NCI-H82 treated with DMSO at 0.1 percent for 48 hours (cell line): ENCODE data around the gene PPP1R12C.

Experiments used
- DNase-seq: peaks from one replicate; lab custom pipeline; 2025; ENCODE audit not compliant: unreplicated experiment; lab: John Stamatoyannopoulos, UW

Gene PPP1R12C

DNA sequence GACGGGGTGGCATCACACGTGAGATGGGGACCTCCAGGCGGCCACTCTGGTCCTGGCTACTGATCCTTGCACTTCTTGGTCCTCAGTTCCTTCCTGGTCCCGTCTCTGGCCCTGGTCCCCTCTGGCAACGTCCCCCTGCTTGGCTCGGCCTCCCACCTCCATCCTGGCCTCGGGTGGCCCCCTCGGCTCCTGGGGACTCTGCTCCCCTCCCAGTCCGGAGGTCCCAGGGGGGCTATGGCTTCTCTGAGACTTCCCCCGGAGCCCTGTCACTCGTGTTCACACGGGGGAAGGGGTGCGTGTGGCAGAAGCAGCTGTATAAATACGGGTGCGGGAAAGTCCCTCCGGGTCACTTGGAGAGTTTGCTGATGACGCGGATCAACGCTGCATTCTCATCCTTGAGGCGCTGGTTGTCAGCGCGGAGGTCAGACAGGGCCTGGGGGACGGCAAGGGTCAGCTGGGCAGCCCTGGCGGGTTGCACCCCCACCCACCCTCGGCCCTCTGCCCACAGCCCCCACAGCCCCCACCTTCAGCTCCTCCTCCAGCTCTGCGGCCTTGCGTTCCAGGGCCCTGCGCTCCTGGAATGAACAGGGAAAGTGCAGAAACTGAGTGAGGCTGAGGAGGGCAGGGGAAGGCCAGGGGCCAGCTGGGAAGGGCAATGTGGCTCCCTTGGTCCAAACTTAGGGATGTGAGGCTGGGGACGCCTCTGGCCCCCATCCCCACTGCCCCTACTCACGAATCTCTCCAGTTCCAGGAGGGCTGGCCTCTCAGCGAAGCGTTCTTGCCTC, 26.1 kb downstream of the PPP1R12C start:
- no peak for DNase-seq

DNA sequence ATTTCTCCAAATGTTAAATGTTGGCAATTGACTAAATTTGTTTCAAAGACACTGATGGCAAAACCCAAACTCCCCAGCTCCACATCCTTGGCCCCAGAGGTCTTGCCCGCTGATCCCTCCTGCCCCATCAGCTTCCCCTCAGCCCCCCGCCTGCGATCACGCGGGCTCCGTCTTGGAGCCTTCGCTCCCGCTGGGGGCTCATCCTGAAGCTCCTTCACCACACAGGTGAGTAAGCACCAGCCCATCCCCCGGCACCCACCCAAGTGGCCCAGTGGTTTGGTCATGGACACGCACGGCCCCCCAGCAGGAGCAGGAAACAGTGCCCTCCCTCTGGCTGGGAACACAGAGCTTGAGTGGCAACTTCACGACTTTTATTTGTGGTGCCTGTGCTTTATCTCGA, 26.9 kb downstream of the PPP1R12C start:
- DNase-seq: no peak

DNA sequence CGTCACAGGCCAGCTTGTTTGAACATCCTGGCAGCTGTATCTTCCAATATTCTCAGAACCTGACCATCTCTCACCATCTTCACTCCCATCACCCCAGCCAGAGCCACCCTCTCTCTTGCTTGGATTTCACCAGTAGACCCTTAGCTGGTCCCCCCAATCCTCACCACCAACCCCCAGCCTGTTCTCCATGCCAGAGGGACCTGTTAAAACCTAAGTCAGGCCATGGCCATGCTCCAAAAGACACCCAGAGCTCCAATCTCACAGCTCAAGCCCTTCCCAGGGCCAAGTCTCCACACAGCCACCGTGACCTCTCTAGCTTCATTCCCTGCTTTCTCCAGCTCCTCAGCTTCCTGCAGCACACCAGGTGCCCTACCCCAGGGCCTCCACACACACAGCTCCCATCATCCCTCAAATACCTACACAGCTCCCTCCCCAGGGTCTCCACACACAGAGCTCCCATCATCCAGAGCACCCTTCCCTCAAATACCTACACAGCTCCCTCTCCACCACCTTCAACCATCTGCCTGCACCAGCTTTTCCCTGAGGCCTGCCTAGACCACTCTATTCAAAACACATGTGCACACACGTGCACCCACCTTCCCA, 28.0 kb downstream of the PPP1R12C start:
- no peak for DNase-seq

DNA sequence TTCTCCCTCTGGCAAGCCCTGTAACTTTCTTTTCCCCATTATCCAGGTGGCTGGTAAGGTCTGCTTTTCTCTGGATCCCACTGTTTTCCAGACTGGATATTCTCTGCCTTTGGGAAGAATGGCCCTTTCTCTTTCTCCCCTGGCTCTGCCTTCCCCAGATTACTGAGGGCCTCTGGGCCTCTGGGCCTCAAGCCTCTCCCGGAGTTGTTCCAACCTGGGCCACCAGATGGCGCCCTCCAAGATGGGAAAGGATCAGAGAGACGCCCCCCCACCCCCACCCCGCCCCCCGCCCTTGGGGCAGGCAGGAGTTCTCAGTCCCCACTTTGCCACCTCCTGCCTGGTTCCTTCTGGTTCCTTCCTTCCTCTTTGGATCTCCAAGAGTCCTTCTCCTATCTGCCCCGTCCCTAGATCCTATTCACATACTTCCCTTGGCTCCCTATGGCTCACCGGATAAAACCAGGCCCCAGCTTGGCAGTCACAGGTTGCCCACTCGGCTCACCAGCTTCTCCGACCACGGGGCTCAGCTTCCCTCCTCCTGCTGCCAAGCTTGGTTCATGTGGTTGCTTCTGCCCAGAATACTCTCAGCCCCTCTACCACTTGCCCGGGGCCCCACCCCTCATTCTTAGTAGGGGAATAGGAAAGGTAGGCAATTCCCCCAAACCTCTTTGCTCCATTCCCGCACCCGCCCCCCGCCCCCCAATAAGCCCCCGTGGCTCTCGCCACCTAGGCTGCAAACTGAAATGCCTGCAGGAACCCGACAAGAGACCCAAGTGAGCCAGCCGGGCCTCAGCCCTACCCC, 28.7 kb downstream of the PPP1R12C start:
- DNase-seq: peak; percentile 34

DNA sequence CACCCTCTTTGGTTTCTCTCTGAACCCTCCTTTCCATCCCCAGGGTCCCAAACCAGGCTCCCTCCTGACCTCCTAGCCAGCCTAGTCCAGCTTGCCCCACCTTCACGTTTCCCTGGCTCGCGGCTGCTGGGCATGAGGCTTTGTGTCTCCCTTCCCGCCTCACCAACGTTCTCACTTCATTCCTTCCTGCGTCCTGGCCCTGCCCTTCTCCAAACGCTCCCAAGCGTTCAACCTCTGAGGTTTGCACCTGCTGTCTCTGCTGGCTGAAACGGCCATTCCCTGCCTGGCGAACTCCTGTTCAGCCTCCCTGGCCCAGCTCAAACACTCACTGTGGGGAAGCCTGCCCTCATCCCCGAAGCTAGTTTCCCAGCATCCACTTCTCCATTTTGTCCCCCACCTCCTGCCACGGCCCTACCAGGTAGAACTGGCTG, 29.4 kb downstream of the PPP1R12C start:
- DNase-seq: no peak

DNA sequence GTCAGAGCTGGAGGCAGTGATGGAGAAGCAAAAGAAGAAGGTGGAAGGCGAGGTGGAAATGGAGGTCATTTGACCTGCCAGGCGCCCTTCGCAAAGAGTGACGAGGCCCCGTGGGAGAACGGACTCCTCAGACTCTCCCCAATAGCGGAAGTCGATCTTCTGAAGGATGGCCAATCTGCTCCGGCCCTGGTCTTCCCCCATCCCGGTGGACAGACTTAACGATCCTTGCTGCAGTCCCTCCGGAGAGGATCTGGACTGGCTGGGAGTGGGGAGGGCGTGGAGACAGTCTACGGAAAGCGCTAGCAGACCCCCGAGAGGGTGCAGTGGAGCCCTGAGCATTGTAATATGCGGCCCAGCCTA, 29.9 kb downstream of the PPP1R12C start:
- no peak for DNase-seq

DNA sequence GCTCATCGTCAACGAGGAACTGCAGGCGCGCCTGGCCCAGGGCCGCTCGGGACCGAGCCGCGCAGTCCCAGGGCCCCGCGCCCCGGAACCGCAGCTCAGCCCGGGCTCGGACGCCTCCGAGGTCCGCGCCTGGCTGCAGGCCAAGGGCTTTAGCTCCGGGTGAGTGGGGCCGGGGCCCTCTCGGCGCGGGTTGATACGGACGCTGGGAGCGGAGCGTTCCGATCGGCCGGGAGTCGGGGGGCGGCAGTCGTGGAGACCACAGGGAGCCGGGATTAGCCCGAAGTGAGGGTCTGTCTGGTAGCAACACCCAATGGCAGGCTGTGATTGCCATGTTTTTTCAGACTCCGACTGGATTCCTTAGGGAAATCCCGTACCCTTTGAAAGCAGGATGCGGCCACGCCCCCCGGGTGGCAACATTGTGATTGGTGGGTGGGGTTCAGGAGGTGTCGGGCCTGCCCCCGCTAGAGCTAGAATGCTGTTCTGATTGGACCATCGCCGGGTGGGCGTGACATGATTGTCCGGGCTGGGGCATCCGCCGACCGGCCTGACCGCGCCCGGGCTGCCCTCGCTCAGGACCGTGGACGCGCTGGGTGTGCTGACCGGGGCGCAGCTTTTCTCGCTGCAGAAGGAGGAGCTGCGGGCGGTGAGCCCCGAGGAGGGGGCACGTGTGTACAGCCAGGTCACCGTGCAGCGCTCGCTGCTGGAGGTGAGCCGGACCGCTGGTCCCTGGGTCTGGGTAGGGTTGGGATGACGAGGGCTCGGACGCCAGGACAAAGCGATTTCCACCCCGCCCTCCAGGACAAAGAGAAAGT, 30.5 kb downstream of the PPP1R12C start:
- peak; percentile 90 for DNase-seq

DNA sequence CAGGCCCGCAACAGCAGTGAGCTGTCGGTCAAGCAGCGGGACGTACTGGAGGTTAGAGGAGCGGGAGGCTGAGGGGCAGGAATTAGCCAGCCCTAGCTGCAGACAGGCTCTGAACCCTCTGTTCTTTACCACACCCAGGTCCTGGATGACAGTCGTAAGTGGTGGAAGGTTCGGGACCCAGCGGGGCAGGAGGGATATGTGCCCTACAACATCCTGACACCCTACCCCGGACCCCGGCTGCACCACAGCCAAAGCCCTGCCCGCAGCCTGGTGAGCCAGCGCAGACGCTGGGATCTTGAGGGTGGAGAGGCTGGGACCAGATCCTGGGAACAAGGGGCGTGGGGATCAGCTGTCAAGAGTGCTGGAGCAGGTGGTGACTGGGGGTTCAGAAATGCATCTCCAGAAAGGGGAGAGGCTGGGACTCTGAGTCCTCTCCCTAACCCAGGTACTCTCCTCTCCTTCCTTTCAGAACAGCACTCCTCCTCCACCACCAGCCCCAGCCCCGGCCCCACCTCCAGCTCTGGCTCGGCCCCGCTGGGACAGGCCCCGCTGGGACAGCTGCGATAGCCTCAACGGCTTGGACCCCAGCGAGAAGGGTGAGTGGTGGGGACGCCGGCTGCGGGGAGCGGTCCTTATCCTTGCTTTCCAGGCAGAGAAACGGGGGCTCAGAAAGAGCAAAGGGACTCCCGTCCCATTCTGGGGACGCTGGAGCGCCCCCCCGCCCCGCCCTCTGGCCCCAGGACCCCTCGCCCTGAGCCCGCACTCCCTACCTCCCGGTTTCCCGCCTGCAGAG, 31.3 kb downstream of the PPP1R12C start:
- no peak for DNase-seq

DNA sequence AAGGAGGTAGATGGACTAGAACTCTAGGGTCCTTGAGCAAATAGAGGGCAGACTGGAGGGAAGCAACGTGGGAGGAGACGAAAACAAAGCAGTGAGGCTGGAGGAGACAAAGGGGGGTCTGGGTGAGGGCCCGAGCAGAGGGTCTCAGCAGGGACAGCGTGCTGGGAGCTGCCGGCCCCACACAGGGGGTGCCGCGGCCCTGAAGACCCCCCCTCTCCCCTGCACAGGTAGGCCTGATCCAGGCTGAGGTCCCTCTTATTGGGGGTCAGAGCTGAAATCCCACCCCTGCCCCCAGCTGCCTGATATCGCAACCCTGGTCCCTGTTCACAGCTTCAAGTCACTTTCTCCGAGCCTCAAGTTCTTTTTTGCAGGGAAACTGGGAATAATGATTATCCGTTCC, 33.0 kb downstream of the PPP1R12C start:
- no peak for DNase-seq

DNA sequence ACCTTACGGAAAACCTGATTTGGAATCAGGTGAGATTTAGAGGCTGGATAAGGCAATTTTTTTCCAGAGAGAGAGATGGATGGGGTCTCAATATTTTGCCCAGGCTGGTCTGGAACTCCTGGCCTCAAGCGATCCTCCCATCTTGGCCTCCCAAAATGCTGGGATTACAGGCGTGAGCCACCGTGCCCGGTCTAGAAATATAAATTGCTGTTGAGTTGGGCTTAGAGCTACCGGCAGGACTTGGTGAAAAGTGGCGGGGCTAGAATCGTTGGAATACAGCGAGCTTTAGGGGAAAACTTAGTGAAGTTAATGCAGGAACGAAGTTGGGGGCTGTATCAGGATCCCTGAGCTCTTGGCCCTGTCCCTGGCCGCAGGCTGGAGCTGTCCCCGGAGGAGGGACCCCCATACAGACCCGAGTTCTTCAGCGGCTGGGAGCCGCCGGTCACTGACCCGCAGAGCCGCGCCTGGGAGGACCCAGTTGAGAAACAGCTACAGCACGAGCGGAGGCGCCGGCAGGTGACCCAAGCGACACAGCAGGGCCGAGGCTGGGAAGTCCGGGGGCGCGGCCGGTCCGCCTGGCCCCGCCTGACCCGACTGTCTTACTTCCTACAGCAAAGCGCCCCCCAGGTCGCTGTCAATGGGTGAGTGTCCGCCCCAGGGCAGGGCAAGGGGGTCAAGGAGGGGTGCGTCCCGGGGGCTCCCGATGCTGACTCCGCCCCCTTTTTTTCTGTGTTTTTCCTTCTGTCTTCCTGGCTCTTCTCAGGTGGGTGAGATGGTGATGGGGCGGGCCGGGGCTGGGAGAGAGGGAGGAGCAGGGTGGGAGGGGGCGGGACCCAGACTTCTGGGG, 34.2 kb downstream of the PPP1R12C start:
- no peak for DNase-seq

DNA sequence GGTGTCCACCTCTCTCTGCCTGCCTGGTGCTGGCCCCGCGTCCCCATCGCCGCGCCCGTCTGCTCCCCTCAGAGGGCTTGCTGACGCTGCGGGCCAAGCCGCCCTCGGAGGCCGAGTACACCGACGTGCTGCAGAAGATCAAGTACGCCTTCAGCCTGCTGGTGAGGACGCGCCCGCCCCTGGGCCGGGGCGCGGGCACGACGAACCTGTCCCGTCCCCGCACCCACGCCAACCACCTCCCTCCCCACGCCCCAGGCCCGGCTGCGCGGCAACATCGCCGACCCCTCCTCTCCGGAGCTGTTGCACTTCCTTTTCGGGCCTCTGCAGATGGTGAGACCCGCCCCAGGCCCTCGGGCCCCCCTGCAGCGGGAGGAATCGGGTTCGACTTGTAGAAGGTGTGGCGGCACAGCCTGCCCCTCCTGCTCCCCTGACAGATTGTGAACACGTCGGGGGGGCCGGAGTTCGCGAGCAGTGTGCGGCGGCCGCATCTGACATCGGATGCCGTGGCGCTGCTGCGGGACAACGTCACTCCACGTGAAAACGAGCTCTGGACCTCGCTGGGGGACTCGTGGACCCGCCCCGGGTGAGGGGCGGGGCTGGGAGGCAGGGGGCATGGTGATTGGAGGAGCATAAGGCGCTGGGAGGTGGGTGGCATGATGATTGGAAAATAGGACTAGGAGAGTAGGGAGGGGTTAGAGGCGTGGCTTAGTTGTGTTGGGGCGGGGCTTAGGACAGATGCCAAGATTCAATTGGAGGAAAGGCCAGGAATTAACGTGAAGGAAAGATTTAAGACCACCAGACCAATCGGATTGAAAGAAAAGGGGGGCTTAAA, 35.2 kb downstream of the PPP1R12C start:
- DNase-seq: peak; percentile 93

DNA sequence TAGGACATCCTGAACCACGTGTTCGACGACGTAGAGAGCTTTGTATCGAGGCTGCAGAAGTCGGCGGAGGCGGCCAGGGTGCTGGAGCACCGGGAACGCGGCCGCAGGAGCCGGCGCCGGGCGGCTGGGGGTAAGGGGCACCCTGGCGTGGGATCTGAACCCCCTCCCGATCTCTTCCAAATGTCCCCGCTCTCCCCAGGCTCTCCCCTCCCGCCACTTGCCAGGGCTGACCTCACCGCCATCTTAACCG, 35.7 kb downstream of the PPP1R12C start:
- DNase-seq: no peak

DNA sequence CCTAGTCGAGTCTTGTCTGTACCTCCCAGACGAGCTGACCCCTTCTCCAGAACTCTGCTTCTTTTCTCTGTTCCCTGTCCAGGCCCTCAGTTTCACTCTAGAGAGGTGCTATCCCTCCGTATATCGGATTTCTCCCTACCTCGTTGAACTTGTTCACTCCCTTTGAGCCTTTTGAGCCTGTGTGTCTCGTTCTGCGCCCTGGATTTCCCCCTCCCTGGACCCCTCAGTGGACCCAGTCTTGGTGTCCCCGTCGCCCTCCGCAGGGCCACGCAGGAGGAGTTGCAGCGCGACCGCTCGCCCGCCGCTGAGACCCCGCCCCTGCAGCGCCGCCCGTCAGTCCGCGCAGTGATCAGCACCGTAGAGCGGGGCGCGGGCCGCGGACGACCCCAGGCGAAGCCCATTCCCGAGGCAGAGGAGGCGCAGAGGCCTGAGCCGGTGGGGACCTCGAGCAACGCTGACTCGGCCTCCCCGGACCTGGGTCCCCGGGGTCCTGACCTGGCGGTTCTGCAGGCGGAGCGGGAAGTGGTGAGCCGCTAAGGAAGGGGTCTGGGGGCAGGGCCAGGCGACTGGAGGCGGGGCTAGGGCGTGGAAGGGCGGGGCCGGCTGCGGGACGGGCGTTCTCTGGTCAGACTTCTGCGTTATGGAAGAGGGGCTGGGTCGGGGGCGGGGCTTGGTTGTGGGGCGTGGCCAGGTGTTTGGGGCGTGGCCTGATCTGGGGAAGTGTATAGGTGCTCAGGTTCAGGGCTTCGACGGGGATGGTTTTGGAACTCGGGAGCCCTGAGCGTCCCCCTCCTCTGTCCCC, 36.3 kb downstream of the PPP1R12C start:
- peak; percentile 75 for DNase-seq

DNA sequence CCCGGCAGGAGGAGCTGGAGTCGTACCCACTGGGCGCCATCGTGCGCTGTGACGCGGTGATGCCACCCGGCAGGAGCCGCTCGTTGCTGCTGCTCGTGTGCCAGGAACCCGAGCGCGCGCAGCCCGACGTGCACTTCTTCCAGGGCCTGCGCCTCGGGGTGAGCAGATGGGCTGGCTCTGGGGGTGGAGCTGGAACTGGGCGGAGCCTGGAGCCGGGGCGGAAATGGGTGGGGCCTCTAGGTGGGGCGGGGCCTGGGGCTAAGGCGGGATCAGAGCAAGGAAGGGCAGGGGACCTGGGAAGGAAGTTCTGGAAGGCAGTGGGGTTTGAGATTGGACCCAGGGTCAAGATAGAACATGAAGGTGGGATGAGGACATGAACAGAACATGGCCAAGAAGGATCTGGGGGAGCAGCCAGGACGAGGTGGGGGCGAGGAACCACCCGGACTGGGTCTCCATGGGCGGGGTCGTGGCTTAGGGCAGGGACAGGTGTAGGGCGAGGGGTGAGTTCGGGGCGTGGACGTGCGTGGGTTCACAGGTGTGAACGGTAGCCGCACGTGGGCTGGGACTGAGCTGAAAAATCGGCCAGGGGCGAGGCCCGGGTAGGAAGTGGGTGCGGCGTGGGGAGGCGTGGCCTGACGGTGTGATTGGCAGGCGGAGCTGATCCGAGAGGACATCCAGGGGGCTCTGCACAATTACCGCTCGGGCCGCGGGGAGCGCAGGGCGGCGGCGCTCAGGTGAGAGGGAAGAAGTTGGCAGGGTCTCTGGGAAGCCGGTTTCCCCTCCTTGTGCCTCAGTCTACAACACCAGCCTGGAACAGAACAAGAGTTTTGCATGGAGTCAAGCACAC, 37.1 kb downstream of the PPP1R12C start:
- DNase-seq: peak; percentile 77

DNA sequence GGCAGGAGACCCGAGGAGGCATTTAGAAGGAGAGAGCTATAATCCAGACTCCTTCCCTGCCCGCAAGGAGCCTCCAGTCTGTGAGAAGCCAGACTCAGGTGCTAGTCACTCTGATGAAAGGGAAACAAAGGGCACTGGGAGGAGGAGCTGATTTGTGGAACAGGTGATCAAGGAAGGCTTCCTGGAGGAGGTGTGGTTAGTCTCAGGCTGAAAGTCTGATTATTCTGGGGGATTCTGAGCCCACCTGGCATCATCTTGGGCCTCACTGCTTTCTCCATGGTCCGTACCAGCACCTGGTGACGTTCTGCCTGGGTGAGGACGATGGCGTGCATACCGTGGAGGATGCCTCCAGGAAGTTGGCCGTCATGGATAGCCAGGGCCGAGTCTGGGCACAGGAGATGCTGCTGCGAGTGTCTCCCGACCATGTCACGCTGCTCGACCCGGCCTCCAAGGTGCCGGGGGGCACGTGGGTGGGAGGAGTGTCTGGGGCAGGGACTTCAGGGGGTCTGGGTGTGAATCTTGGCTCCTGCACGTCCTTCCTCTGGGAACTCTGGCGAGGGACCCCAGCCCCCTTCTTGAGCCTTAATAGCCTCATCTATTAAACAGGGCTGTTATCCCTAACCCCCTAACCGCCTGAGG, 37.9 kb downstream of the PPP1R12C start:
- no peak for DNase-seq

DNA sequence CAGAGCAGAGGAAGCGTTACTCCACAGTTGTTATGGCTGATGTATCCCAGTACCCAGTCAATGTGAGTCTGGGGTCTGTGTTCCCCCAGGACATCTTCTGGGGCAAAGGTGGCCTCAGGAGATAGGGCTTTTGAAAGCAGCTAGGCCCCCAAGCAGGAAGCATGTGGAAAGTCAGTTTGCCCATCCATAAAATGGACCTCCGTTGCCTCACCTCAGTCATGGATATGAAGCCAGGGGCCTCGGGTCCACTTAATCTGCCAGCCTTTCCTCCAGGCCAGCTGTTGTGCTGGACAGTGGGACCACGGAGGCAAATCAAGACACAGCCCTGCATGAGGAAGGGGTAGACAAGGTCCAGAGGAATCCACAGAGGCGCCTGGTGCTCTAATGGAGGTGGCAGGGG, 38.4 kb downstream of the PPP1R12C start:
- DNase-seq: no peak

DNA sequence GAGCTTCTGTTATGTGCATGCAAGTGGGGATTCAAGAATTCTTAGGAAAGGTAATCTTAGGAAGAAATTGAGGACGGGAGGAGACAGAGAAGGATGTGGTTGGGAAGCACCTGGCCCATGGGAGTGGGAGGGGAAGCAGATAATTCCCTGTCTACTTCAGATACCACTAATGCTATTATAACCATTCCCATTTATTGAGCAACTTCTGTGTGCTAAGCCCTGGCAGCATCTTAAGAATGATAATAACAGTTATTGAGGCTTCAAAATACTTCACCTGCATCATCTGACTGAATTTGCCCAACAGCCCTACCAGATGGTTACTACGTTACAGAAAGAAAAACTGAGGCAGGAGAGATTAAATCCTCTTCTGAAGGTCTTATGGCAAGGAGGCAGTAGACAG, 40.3 kb downstream of the PPP1R12C start:
- no peak for DNase-seq
